Peyer's patch (tissue), 4 donors: ENCODE data around the gene YOD1. TPM values are rescaled to one million over a fixed set of nuclear protein-coding genes. Genes with fewer than 3 reads are reported as not detected.

Experiments
- DNase-seq, 3 donors: peaks; one replicate each; pipeline ENCODE4 v3.0.0-alpha.2; 2017 to 2019
- H3K27ac ChIP-seq, 4 donors: fragments of 200-600 bp; sonication (generic); one replicate each; pipeline ENCODE4 v1.5.1; 2016 to 2019
- H3K27me3 ChIP-seq, 2 donors: fragments of 200-600 bp; sonication (generic); one replicate each; pipeline ENCODE4 v1.5.1; 2019
- H3K36me3 ChIP-seq, 3 donors: fragments of 200-600 bp; sonication (generic); one replicate each; pipeline ENCODE4 v1.5.1; 2016 to 2019
- H3K4me1 ChIP-seq, 4 donors: fragments of 200-600 bp; sonication (generic); one replicate each; pipeline ENCODE4 v1.5.1; 2016 to 2019
- H3K4me3 ChIP-seq, 4 donors: fragments of 200-600 bp; sonication (generic); 1 replicate in 3 of 4; 2 replicates in 1 of 4; pipeline ENCODE4 v1.5.1; 2016 to 2019; ENCODE audit warnings: mild to moderate bottlenecking in 1 of 4
- H3K9me3 ChIP-seq, 4 donors: fragments of 200-600 bp; sonication (generic); one replicate each; pipeline ENCODE4 v1.5.1; 2016 to 2019; ENCODE audit warnings: mild to moderate bottlenecking in 1 of 4
- POLR2A ChIP-seq, 2 donors: fragments of 450-650 bp; IDR thresholded peaks; one replicate each; pipeline ENCODE4 v1.5.1; 2017; ENCODE audit warnings: antibody characterized with exemption in 2 of 2, mild to moderate bottlenecking in 2 of 2, moderate library complexity in 2 of 2
- total RNA-seq, 4 donors: library from RNA; depleted of rRNA; stranded (reverse); fragments of >200 nt; gene quantifications; one replicate each; pipeline ENCODE4 v1.1.0, GENCODE V29; 2016
- TF ChIP-seq, protein P1 (sequence below), 6 experiments: fragments of 450-650 bp in 4 of 6; fragments of 200-600 bp in 2 of 6; sonication (generic) in 1 of 6; IDR thresholded peaks; one replicate each; pipeline ENCODE4 v1.5.1; 2017 to 2019; ENCODE audit warnings: antibody characterized with exemption in 6 of 6, mild to moderate bottlenecking in 3 of 6, moderate library complexity in 1 of 6

The YOD1 gene
- total RNA-seq, 4 donors from 2014 or later: 7.4 to 12.7 (median 10.2) TPM

DNA sequence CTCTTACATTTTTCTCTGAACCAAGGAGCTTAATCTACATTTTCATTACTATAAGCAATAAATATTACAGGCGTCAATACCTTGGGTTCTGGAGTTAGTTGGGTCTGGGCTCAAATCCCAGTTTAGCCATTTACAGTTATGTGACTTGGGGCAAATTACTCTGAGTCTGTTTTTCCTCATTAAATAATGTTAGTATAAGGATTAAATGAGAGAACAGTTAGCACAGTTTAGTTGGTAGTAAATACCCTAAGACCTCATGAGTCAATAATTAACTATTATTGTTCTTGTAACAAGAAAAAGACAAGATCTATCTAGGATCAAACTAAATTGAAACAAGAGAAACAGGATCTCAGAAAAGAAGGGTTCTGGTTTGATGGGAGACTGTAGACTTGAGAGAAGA lies 23.1 kb downstream of the YOD1 start:
- peak overlapping the region in 2 of 4 donors; percentile 28 to 45 for H3K4me3 ChIP-seq
- H3K9me3 ChIP-seq: no peaks in the 10 kb centered on the region
- peaks cover 0 to 9% (median 0%) of the 10 kb centered on the region in 3 donors for H3K36me3 ChIP-seq
- no peak for DNase-seq
- peak overlapping the region in 3 of 4 donors; percentile 76 to 97 (median 93) for H3K27ac ChIP-seq
- TF ChIP-seq, protein P1, sequence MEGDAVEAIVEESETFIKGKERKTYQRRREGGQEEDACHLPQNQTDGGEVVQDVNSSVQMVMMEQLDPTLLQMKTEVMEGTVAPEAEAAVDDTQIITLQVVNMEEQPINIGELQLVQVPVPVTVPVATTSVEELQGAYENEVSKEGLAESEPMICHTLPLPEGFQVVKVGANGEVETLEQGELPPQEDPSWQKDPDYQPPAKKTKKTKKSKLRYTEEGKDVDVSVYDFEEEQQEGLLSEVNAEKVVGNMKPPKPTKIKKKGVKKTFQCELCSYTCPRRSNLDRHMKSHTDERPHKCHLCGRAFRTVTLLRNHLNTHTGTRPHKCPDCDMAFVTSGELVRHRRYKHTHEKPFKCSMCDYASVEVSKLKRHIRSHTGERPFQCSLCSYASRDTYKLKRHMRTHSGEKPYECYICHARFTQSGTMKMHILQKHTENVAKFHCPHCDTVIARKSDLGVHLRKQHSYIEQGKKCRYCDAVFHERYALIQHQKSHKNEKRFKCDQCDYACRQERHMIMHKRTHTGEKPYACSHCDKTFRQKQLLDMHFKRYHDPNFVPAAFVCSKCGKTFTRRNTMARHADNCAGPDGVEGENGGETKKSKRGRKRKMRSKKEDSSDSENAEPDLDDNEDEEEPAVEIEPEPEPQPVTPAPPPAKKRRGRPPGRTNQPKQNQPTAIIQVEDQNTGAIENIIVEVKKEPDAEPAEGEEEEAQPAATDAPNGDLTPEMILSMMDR (IDR thresholded peaks at IDR 0.05): no peak
- no peak for TF ChIP-seq POLR2A (IDR thresholded peaks at IDR 0.05)
- H3K27me3 ChIP-seq: no peaks in the 10 kb centered on the region
- H3K4me1 ChIP-seq: peaks cover 0 to 46% (median 5%) of the 10 kb centered on the region in 4 donors

DNA sequence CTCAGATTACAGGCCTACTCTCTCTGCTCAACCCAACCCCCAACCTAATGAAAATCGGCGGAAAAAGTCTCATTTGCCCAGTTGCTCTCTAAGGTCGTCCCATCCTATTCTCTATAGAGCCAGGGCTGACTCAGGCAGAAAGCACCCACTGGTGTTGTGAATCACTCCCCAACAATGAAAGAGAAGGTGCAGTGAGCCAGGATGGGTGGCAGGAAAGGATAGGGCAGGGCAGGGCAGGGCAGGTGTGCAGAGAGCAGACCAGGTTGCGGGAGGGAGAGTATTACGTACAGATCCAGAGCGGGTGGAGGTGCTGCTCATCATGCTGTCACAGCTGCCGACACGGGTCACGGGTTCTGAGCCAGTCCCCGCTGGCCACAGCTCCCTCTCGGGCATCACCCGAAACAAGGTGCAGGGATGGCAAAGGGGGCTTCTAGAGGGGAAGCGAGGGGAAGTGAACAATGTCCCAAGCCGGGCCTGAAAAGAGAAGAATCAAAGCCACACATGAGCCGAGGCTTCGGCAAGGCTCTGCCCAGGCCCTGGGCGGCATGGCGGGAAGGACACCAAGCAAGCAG lies 23.7 kb downstream of the YOD1 start:
- Histone ChIP-seq H3K4me1 (peaks cover 0 to 46% (median 5%) of the 10 kb centered on the region in 4 donors), H3K27ac (peak overlapping the region in 3 of 4 donors; percentile 76 to 97 (median 93)), H3K27me3 (no peaks in the 10 kb centered on the region), H3K4me3 (peak overlapping the region in 2 of 4 donors; percentile 28 to 45), H3K9me3 (no peaks in the 10 kb centered on the region), H3K36me3 (peaks cover 0 to 9% (median 0%) of the 10 kb centered on the region in 3 donors)
- DNase-seq: peak in 2 of 3 donors; percentile 86 to 89
- TF ChIP-seq, protein P1 (IDR thresholded peaks at IDR 0.05): no peak
- peak; percentile 65 to 92 for TF ChIP-seq POLR2A (IDR thresholded peaks at IDR 0.05)

DNA sequence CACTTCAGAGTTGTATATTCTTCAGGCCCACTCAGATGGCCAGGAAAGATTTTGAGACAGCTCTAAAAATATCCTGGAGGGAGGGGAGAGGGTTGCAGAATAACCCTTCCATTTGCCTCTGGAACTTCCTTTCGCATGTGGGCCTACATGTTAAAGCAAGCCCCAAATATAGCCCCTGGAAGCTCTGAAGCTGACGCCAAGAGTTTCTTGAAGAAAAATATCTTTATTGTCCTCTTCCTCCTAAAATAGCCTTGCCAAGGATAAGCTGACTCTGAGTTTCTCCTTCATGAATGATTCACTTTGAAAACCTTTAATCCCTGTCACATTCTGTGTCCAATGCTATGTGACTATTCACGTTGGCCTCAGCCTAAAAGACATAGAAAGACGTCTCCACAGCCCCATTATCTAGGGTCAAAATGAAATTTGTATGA lies 24.9 kb downstream of the YOD1 start:
- no peak for TF ChIP-seq POLR2A (IDR thresholded peaks at IDR 0.05)
- no peak overlapping the region for H3K4me3 ChIP-seq
- peaks cover 0 to 46% (median 5%) of the 10 kb centered on the region in 4 donors for H3K4me1 ChIP-seq
- peak overlapping the region in 3 of 4 donors; percentile 54 to 97 (median 93) for H3K27ac ChIP-seq
- no peaks in the 10 kb centered on the region for H3K9me3 ChIP-seq
- H3K36me3 ChIP-seq: peaks cover 0 to 9% (median 0%) of the 10 kb centered on the region in 3 donors
- no peak for DNase-seq
- H3K27me3 ChIP-seq: no peaks in the 10 kb centered on the region

DNA sequence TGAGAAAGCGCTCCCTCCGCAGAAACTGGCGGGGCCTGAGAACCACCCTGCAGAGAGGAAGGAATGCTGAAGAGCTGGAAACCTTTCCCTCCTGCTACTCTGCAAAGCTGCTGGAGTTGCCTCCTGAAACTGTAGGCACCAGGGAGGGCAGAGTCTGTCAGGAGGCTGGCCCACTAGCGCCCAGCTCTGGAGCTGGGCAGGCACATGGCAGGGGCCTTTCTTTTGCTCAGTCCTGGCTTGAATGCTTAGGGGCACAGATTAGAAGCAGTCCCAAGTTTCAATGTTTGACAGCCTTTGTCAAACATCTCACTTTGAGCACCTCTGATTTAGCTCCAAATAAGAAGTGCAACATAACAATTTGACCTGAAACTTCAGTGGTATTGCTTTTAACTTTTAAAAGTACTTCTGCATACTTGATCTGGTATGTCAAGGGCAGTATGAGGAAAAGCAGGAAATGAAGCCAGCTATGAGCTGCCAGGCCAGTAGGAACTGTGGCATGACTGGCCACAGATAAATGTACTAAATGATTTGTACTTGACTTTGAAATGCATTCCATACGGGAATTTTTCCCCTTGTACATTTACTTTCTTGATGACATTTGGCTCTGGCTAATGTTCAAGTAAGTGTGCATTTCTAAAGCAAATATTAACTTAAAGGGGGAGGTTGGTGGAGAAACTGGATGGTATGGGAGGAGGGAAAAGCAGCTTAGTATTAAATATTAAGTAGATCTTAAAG lies 25.7 kb downstream of the YOD1 start:
- peak in 1 of 3 donors; percentile 57 for DNase-seq
- Histone ChIP-seq H3K36me3 (peaks cover 0 to 9% (median 0%) of the 10 kb centered on the region in 3 donors), H3K4me1 (peaks cover 0 to 51% (median 5%) of the 10 kb centered on the region in 4 donors), H3K9me3 (no peaks in the 10 kb centered on the region), H3K27ac (peak overlapping the region in 3 of 4 donors; percentile 62 to 97 (median 93)), H3K27me3 (no peaks in the 10 kb centered on the region), H3K4me3 (no peak overlapping the region)
- no peak for TF ChIP-seq POLR2A (IDR thresholded peaks at IDR 0.05)
- TF ChIP-seq, protein P1 (IDR thresholded peaks at IDR 0.05): no peak

DNA sequence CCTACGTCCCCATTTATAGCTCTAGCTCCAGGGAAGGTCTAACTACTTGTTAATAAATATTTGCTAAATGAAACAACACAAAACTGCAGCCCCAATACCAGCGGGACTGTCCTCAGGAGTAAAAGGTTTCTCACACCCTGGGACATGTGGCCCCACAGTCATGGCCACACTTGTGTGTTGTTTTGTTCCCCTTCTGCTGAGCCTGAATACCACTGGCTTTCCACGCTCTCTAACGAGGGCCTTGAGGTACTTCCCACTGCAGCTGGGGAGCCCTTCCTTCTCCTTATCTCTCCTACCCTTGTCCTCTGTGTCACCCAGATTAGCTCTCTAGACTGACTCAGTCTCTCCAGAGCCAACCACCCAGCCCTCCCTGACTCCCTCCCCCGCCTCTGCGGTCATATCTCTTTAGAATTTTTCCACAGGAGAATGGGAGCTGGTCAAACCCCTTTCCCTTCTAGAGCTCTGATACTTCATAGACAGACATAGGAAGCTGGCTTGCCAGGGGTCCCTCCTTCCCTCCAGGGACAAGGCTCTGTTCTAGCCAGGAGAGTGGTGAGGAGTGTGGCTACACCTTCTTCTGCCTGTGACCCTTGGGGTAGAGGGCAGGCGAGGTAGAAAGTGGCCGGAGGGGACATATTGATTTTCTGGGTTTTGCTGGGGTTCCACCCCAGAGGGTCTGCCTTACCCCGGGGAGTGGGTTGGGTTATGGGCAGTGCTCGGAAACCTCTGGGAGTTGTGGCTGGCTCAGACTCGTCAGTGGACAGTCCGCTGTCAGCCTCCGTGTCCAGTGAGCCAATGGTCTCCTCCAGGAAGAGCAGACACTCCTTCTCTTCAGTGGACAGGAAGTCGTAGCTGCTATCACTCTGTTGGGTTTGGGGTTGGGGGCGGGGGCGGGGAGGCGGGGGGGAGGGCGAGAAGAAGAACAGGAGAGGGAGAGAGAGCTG lies 26.5 kb downstream of the YOD1 start:
- Histone ChIP-seq H3K9me3 (no peaks in the 10 kb centered on the region), H3K27ac (peak overlapping the region in 3 of 4 donors; percentile 62 to 97 (median 93)), H3K36me3 (peaks cover 0 to 9% (median 0%) of the 10 kb centered on the region in 3 donors), H3K4me1 (peaks cover 0 to 48% (median 5%) of the 10 kb centered on the region in 4 donors), H3K4me3 (no peak overlapping the region), H3K27me3 (no peaks in the 10 kb centered on the region)
- TF ChIP-seq, protein P1 (IDR thresholded peaks at IDR 0.05): no peak
- peak in 1 of 2 donors; percentile 69 for TF ChIP-seq POLR2A (IDR thresholded peaks at IDR 0.05)
- peak in 2 of 3 donors; percentile 69 to 80 for DNase-seq
